Activated CD4-positive, alpha-beta T cell treated with anti-CD3 and anti-CD28 coated beads for 4 hours (primary cell): Measurements from ENCODE around the gene BANP.
"Not testable (repeated sequence)": the region's sequence is repeated elsewhere in the genome, so short reads cannot be mapped to it uniquely, and the experiment has no call there.

Experiments
- DNase-seq, 2 donors: peaks; one replicate each; pipeline ENCODE4 v3.0.0-alpha.2; 2020

Gene BANP

DNA sequence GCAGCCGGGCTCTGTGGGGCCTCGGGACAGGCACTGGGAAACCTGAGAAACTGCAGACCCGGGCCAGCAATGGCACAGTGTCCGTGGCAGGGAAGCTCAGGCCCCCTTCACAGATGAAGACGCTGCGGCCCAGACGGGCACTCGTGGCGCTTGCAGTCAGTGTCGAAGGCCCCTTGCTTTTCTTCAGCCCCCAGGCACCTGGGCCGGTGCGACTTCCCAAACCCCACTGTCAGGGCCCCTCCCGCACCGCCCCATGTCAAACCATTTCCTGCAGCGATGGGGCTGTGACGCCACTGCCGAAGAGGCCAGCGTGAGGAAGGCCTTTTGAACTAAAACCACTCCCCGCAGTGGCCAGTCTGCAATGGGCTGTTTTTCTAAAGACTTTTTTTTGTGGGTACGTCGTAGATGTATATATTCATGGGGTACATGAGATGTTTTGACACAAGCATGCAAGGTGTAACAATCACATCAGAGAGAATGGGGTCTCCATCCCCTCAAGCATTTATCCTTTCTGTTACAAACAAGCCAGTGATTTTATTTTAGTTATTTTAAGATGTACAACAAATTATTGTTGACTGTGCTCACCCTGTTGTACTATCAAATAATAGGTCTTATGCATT lies 159.8 kb downstream of the BANP start:
- not testable (repeated sequence) for DNase-seq

DNA sequence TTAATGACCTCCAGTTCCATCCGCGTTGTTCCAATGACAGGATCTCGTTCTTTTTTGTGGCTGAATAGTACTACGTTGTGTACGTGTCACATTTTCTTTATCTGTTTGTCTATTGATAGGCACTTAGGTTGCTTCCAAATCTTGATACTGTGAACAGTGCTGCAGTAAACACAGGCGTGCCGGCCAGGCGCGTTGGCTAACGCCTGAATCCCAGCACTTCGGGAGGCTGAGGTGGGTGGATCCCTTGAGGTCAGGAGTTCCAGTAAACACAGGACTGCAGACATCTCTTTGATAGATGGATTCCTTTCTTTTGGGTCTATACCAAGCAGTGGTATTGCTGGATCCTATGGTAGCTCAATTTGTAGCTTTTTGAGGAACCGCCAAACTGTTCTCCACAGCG lies 160.7 kb downstream of the BANP start:
- not testable (repeated sequence) for DNase-seq

DNA sequence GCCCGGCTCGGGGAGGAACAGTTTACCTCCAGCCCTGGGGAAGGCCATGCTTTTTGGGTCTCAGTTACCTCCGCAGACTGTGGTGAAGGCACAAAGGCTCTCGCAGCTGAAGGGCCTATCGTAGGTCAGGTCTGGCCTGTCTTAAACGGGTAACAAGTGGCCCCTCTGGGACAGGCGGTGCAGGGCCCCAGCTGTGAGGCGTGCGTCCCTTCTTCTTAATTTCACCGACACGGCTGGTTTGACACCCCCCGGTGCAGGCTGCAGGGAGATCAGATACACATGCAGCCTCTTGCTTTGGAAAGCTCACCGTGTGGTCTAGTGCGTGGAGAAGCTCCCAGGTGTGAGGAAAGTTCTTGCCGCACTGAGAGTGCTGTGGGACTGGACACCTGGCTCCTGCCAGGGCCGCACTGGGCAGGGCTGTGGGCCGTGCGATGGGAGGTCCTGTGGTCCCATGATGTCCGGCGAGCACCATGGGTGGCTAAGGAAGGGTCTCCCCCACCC lies 162.4 kb downstream of the BANP start:
- DNase-seq: no peak

DNA sequence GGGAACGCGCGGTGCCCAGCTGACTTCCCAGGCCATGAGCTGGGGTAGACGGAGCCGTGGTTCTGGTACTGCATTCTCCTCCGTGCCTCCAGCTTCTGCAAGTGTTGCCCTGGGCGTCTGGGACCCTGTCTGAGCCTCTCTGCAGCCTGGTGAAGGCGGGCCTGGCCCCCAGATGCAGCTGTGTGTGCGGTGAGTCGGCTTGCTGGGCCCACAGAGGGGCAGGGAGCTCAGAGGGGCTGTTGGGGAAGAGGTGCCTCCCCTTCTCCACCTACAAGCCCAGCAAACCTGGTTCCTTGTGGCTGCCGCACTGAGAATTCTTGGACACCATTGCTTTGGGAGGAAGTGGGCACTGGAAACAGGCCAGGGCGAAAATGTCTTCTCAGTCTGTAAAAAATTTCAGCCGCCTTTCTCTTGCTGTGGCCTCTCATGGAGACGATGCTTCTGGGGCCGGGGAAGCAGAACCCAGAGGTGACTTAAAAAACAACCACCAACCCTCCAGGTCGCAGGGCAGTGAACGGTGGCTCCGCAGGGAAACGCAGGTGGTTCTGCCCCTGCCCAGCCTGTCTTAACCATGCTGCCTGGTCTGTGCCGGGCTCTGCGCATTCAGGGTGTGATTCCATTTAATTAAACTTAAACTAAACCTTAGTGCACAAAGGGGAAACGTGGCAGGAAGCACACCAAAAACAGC lies 163.5 kb downstream of the BANP start:
- not testable (repeated sequence) for DNase-seq

DNA sequence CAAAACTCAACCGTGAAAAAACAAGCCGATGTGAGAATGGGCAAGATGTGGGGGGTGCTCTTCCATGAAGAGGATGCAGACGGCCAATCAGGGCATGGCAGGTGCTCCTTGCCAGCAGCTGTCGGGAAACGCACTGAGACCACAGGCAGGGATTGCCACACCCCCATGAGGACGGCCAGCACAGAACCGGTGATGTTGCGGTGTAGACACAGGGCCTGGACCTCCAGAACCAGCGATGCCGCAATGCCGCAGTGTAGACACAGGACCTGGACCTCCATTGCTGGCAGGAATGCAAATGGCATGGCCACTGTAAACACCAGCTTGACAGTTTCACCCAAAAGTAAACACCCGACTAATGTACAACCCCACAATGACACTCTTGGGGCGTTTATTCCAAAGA lies 164.9 kb downstream of the BANP start:
- DNase-seq: no peak

DNA sequence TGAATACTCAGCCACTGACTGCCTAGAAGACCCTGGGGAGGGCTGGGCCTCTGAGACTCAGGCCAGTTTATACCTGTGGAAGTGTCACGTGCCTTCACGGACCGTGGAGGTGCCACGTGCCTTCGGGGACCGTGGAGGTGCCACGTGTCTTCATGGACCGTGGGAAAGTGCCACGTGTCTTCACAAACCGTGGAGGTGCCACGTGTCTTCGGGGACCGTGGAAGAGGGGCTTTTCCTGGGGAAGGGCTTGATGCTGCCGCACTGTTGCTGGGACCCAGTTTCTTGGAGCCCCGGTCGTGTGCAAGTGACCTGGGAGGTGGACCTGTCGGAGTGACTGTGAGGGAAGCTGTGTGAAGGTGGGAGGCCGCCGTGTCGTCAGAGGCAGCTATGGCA lies 166.2 kb downstream of the BANP start:
- DNase-seq: no peak

DNA sequence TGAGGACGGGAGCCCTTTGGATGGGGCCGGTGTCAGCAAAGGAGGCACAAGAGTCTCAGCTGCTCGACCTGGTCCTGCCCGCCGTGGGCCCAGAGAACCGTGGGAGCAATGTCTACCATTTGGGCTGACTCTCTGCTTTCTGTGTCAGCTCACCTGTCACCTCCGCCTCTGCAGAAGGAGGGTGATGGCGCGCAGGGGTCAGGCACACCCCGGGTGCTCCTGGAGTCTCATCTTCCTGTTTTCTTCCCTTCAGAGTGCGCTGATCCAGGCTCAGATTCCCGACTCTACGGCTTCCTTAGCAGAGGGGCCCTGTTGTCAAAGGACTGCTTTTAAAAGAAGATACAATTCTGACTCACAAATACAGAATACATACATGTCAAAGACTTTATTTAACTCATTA lies 167.1 kb downstream of the BANP start:
- DNase-seq: no peak

DNA sequence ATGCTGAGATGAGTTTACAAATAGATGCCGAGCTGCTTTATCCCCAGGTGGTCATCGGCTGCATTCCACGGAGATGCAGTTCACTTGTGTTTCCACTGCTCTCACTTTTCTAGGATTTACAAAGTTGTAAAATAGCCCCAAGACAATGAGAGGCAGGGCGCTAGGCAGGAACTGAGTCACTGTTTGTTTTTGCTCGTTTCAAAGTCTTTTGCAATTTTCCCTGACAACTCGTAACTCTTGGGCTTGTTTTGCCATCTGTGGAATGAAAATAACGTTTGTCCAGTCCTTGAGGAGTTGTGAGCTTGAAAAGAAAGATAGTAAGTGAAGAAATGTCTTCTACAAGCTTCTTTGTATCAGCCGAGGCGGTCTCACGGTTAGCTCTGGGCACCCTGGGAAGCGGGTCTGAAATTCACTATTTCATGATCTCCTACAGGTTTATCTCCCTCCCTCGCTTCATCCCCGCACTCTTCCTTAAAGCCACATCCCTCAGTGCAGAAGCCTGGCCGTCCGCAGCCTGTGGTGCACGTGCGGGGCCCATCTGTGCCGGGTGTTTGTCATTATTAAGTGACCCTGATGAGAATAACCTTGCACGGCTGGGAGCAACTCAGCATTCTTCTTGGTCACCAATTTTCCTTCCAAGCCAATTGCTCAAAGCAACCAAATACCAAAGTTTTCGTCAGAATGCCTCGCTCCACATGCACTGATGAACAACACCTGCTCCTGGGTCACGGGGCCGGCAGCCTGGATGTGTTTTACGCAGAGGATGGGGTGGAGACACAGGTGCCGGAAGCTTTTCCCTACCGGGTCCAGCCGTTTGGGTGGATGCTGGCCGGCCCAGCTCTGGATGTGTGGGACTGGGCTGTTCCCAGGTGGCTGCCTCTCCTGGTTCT lies 167.9 kb downstream of the BANP start:
- not testable (repeated sequence) for DNase-seq

DNA sequence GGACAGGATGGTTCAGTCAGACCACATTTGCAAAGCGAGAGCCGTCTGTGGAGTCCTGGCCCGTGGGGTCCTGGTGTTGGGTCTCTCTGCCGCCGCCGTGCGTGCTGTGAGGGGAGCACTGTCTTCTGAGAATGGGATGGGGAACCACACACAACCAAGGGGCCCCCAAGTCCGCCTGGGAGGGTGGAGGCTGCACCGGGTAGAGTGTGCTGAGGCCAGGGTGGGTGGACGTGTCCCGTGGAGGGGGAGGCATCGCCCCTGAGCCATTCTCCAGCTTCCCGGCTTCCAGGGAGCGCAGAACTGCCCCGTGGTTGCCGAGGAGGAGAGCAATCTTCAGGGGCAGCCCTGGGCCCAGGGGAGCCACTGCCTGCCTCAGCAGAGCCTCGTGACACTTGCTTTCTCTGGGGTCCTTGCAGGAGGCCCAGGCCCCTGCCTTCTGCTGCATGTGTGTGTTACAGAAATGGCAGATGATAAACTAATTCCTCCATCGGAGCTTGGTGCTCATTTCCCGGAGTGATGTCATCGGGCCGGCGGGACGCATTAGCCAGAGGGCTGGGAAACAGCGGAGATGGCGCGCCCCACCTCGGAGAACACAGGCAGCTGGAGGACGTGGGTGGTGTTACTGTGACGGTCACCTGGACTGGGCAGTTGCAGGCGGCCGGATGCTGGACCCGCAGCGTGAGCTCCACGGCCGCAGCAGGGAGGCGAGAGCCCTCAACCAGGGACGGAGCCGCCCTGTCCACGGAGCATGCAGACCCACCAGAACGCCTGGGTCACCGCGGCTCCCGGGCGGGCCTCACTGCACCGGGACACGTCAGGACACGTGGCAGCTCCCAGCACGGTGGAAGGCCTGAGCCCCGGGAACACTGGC lies 168.9 kb downstream of the BANP start:
- DNase-seq: not testable (repeated sequence)

DNA sequence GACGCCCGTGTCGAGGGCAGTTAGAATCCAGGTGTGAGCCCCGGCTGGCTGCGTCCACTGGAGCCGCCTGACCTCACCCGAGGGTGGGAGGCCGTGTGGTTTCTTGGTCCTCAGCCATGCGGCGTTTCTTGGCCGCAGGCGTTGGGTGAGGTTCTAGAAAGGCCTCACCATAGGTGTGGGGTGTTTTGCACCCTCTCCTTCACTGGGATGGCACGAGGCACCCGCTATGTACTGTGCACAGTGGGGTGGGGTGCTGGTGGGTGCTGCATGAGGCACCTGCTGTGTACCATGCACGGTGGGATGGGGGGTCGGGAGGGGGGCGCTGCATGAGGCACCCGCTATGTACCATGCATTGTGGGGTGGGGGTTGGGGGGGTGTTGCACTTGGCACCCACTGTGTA lies 169.6 kb downstream of the BANP start:
- DNase-seq: no peak

DNA sequence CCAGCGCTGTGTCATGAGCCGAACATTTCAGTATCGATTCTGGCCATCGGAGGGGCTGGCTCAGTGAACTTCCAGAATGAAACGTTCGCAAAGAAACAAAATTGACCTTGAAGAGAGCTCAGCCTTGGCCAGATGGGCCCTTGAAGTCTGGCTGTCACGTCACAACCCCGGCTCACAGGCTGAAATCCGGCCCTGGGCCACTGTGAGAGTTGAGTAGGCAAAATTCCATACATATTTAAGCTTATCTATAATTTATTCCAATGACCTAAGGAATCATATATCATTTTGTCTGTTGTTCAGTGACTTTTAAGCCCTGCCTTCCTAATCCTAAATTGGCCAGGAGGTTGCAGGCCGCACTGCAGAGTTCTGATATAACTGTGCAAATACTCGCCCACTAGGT lies 170.2 kb downstream of the BANP start:
- DNase-seq: not testable (repeated sequence)

DNA sequence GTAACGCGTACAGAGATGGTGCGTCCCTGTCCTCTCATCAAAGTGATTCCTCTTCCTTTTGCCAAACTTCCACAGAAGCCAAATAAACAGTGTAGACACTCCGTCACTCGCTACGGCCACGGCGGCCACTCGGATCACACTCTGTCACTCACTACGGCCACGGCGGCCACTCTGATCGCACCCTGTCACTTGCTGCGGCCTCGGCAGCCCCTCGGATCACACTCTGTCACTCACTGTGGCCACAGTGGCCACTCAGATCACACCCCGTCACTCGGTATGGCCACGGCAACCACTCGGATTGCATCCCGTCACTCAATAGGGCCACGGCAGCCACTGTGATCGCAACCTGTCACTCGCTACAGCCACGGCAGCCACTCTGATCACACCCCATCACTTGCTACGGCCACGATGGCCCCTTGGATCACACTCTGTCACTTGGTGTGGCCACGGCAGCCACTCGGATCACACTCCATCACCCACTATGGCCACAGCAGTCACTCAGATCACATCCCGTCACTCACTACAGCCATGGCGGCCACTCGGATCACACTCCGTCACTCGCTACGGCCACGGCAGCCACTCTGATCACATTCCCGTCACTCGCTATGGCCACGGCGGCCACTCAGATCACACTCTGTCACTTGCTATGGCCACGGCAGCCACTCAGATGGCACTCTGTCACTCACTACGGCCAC lies 170.8 kb downstream of the BANP start:
- no peak for DNase-seq
